HepG2 (cell line): ENCODE data around the gene MAP3K3. TPM values are rescaled to one million over a fixed set of nuclear protein-coding genes. Genes with fewer than 3 reads are reported as not detected.
A peak's percentile ranks its signal among the peaks of the same experiment; 100 is the strongest.

ENCODE experiments used
- FOXK1 ChIP-seq: sonication (generic); formaldehyde crosslinking; IDR thresholded peaks from 2 replicates; pipeline ENCODE4 v1.4.0; 2020; ENCODE audit warnings: low read depth, missing genetic modification reagents, borderline replicate concordance
- PRDM15 ChIP-seq: sonication (generic); formaldehyde crosslinking; IDR thresholded peaks from 2 replicates; pipeline ENCODE4 v1.4.0; 2020; ENCODE audit warnings: missing genetic modification reagents
- PREB ChIP-seq: sonication (generic); formaldehyde crosslinking; IDR thresholded peaks from 2 replicates; pipeline ENCODE4 v1.4.0; 2020; ENCODE audit warnings: missing genetic modification reagents
- RXRA ChIP-seq: sonication (generic); formaldehyde crosslinking; IDR thresholded peaks from 2 replicates; pipeline ENCODE4 v1.5.1; 2020; ENCODE audit warnings: missing genetic modification reagents
- SMC3 ChIP-seq: IDR thresholded peaks from 2 replicates; pipeline ENCODE4 v1.6.1; 2011; ENCODE audit warnings: low read length, improper control_type of control experiment
- STAG1 ChIP-seq: sonication (generic); formaldehyde crosslinking; IDR thresholded peaks from 2 replicates; pipeline ENCODE4 v1.4.0; 2020; ENCODE audit warnings: missing genetic modification reagents
- ZNF619 ChIP-seq: sonication (generic); formaldehyde crosslinking; IDR thresholded peaks from 2 replicates; pipeline ENCODE4 v1.4.0; 2020; ENCODE audit warnings: mild to moderate bottlenecking, missing genetic modification reagents
- polyA plus RNA-seq, 8 experiments: library from polyadenylated mRNA; depleted of rRNA in 3 of 8; stranded (reverse) in 7 of 8; unstranded in 1 of 8; fragments of >200 nt; fragmentation: Illumina TruSeq in 4 of 8; extraction: Trizol in 4 of 8; gene quantifications; 2 replicates each; pipeline versions ENCODE4 v1.2.1 to v1.2.3, GENCODE V29; 2011 to 2016; ENCODE audit warnings: low read depth in 4 of 8, missing spikeins in 1 of 8, mixed read lengths in 1 of 8; ENCODE audit not compliant: insufficient read depth in 1 of 8
- total RNA-seq, 5 experiments: library from RNA; depleted of rRNA; stranded (reverse); fragments of >200 nt; fragmentation: Illumina TruSeq; extraction: Trizol; gene quantifications; 2 replicates each; pipeline ENCODE4 v1.2.3, GENCODE V29; 2016; ENCODE audit warnings: low read depth in 1 of 5
- TF ChIP-seq, protein P1 (sequence below): sonication (generic); formaldehyde crosslinking; IDR thresholded peaks from 2 replicates; pipeline ENCODE4 v1.5.1; 2020; ENCODE audit warnings: mild to moderate bottlenecking, missing genetic modification reagents, moderate library complexity
- TF ChIP-seq, protein P2 (sequence below): sonication (generic); formaldehyde crosslinking; IDR thresholded peaks from 2 replicates; pipeline ENCODE4 v1.5.1; 2020; ENCODE audit warnings: mild to moderate bottlenecking, missing genetic modification reagents, moderate library complexity

MAP3K3 gene
- total and polyA plus RNA-seq, 2 of the 13 experiments (the other 11 are each of a cell fraction or from before 2014, with no cell fraction given), result 17.7 to 21.8 TPM

DNA sequence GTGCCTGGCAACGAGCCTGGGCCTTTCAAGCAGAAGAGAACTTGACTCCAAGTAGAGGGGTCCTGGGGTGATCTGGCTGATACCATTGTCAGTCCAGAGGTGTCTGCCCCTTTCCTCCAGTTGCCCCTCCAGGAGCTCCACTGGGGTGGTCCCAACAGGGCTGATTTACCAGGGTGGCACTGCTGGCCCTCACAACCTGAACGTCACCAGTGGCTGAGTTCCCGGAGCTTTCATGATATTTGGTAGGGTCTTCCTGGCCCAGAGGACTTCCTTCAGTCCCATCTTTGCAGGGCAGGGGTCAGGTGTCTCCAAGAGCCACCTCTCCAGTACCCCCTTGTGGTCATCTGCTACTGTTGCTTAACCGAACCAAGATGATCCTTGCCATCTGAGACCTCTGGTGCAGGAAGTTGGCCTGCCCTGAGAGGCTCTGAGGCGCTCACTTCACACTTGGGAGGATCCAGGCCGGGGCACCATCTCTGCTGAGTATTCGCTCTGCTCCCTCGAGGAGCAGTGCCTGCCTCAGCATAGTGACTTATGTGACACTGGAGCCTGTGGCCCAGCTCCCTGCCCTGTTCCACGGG, 74.3 kb downstream of the MAP3K3 start (continued):
- TF ChIP-seq ZNF619, result 0 out of 2 replicates have a peak, but pooled peaks have one; percentile 24
- peak; percentile 21; the same call in 1 of the 2 replicates for TF ChIP-seq SMC3
- TF ChIP-seq FOXK1 (CRISPR knock-in tag), result no peak
- no peak for TF ChIP-seq PREB (CRISPR knock-in tag)
- no peak for TF ChIP-seq PRDM15
- TF ChIP-seq RXRA (CRISPR knock-in tag), result peak; percentile 59; the same call in 1 of the 2 replicates
- peak; percentile 52 for TF ChIP-seq STAG1 (CRISPR knock-in tag)
- TF ChIP-seq, protein P1, sequence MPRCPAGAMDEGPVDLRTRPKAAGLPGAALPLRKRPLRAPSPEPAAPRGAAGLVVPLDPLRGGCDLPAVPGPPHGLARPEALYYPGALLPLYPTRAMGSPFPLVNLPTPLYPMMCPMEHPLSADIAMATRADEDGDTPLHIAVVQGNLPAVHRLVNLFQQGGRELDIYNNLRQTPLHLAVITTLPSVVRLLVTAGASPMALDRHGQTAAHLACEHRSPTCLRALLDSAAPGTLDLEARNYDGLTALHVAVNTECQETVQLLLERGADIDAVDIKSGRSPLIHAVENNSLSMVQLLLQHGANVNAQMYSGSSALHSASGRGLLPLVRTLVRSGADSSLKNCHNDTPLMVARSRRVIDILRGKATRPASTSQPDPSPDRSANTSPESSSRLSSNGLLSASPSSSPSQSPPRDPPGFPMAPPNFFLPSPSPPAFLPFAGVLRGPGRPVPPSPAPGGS (CRISPR knock-in tag), result 0 out of 2 replicates have a peak, but pooled peaks have one; percentile 36
- TF ChIP-seq, protein P2, sequence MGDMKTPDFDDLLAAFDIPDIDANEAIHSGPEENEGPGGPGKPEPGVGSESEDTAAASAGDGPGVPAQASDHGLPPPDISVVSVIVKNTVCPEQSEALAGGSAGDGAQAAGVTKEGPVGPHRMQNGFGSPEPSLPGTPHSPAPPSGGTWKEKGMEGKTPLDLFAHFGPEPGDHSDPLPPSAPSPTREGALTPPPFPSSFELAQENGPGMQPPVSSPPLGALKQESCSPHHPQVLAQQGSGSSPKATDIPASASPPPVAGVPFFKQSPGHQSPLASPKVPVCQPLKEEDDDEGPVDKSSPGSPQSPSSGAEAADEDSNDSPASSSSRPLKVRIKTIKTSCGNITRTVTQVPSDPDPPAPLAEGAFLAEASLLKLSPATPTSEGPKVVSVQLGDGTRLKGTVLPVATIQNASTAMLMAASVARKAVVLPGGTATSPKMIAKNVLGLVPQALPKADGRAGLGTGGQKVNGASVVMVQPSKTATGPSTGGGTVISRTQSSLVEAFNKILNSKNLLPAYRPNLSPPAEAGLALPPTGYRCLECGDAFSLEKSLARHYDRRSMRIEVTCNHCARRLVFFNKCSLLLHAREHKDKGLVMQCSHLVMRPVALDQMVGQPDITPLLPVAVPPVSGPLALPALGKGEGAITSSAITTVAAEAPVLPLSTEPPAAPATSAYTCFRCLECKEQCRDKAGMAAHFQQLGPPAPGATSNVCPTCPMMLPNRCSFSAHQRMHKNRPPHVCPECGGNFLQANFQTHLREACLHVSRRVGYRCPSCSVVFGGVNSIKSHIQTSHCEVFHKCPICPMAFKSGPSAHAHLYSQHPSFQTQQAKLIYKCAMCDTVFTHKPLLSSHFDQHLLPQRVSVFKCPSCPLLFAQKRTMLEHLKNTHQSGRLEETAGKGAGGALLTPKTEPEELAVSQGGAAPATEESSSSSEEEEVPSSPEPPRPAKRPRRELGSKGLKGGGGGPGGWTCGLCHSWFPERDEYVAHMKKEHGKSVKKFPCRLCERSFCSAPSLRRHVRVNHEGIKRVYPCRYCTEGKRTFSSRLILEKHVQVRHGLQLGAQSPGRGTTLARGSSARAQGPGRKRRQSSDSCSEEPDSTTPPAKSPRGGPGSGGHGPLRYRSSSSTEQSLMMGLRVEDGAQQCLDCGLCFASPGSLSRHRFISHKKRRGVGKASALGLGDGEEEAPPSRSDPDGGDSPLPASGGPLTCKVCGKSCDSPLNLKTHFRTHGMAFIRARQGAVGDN (CRISPR knock-in tag), result 0 out of 2 replicates have a peak, but pooled peaks have one; percentile 21
